AG09309 (cell line): ENCODE results near the gene ATP10A.

Source experiments
- DNase-seq: peaks from one replicate; pipeline ENCODE4 v3.0.0-alpha.2; 2010; ENCODE audit warnings: low read depth
- H3K4me3 ChIP-seq: 2 replicates; pipeline ENCODE4 v1.5.1; 2011; ENCODE audit warnings: mild to moderate bottlenecking, low read depth, low read length, moderate library complexity; ENCODE audit not compliant: control insufficient read depth
- TF ChIP-seq, protein P1 (sequence below): IDR thresholded peaks from 2 replicates; pipeline ENCODE4 v1.5.1; 2011; ENCODE audit warnings: mild to moderate bottlenecking, low read depth, low read length, inconsistent platforms; ENCODE audit not compliant: insufficient read depth, control insufficient read depth; ENCODE audit errors: missing control alignments

Gene ATP10A

DNA sequence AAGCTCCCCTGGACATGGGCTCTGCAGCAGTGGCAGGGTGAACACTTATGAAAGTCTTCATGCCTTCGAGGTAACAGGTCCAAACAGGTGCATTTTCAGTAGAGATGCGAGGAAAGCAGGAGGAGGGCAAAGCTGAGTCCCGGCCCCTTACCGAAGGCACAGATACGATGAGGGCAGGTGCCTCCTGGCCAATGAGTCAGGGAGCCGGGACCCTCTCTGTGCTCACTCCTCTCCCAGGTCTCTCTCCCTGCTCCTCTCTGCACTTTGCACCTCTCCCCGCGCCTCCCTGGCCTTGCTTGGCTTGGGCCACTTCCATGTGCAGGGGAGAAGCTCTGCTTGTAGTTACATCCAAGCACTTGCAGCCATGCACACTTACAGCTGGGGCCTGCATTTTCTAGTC lies 187.1 kb downstream of the ATP10A start:
- H3K4me3 ChIP-seq = no peak overlapping the region
- TF ChIP-seq, protein P1, sequence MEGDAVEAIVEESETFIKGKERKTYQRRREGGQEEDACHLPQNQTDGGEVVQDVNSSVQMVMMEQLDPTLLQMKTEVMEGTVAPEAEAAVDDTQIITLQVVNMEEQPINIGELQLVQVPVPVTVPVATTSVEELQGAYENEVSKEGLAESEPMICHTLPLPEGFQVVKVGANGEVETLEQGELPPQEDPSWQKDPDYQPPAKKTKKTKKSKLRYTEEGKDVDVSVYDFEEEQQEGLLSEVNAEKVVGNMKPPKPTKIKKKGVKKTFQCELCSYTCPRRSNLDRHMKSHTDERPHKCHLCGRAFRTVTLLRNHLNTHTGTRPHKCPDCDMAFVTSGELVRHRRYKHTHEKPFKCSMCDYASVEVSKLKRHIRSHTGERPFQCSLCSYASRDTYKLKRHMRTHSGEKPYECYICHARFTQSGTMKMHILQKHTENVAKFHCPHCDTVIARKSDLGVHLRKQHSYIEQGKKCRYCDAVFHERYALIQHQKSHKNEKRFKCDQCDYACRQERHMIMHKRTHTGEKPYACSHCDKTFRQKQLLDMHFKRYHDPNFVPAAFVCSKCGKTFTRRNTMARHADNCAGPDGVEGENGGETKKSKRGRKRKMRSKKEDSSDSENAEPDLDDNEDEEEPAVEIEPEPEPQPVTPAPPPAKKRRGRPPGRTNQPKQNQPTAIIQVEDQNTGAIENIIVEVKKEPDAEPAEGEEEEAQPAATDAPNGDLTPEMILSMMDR = no peak
- no peak for DNase-seq

DNA sequence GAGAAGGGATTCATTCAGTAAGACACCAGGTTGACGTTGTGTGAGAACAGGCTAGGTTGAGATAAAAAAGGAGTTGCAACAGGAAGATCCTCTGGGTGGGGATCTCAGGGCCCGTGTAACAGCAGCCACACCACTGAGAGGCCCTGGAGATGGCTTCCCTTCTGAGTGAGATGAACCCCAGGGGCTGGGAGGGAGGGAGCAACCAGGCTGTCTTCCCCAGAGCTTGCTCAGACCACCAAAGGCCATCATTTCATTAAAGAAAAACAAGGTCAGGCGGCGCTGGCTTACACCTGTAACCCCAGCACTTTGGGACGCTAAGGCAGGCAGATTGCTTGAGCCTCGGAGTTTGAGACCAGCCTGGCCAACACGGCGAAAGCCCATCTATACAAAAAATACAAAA lies 187.7 kb downstream of the ATP10A start:
- TF ChIP-seq, protein P1 = no peak
- no peak overlapping the region for H3K4me3 ChIP-seq
- no peak for DNase-seq

DNA sequence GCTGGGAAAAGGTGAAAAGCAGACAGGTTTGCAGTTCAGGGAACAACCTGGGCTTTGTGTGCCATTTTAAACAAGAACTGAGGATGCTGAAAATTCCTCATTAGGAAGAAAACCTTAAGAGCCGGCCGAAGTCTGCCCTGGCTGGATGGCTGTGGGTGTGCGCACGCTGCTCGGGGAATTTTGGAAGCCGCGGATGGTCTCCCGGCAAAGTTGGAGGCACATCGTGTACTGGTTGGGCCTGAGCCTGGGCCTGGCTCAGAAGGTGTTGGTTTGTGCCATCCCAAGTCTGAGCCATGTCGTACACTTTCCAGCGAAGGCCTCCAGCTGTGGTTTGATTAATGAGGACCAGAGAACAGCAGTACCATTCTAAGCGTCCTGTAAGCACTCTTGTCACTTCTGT lies 188.2 kb downstream of the ATP10A start:
- TF ChIP-seq, protein P1 = no peak
- DNase-seq = no peak

DNA sequence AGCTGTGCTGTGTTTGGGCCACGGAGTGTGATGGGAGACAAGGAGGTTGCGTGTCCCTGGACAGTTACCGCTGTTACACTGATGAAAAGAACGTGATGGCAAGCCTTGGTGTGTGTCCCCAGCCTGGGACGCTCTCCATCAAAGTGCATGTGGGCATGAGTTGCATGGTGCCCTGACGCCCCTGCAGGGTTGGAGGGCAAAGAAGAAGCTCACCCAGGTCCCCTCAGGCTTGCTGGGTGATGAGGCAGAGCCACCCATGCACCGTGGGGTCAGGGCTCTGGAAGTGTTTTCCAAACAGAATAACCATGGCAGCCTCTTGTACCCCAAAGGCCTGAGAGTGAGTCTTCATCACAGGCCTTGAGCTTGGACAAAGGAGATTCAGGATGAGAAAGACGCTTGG lies 189.2 kb downstream of the ATP10A start:
- TF ChIP-seq, protein P1 = no peak
- DNase-seq = no peak
- H3K4me3 ChIP-seq = no peak overlapping the region

More for the DNA sequence above, 188.2 kb downstream of the ATP10A start:
- no peak overlapping the region for H3K4me3 ChIP-seq

- TF ChIP-seq, protein P1 = no peak
- H3K4me3 ChIP-seq = no peak overlapping the region
- DNase-seq = no peak
Observed at GRCh38 chr15:25673351-25673750, 189.8 kb downstream of the ATP10A start.

DNA sequence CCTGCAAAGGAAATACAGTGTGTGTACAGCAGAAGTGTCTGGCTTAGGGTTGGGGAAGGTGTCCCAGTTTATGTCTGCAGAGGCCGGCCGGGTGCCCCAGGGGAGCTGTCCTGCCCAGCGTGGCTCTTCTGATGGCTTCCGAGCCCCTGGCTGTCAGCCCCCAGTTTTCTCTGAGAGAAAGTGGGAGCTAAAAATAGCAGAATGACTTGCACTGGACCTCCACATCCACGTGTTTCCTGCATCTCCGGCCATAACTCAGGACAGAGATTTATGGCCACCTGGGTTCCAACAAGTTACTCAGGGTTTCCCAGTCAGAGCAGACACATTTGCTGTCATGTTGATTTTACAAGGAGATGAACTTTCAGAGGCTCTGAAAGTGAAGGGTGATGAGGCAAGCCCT lies 192.0 kb downstream of the ATP10A start:
- H3K4me3 ChIP-seq = no peak overlapping the region
- TF ChIP-seq, protein P1 = no peak
- no peak for DNase-seq

GRCh38 chr15:25670621-25671020 lies 192.5 kb downstream of the ATP10A start:
- H3K4me3 ChIP-seq = no peak overlapping the region
- no peak for DNase-seq
- TF ChIP-seq, protein P1 = no peak
